Measurements from ENCODE around the gene SUPT5H.
"Not testable (repeated sequence)": the region's sequence is repeated elsewhere in the genome, so short reads cannot be mapped to it uniquely, and the experiment has no call there.

SUPT5H gene

DNA sequence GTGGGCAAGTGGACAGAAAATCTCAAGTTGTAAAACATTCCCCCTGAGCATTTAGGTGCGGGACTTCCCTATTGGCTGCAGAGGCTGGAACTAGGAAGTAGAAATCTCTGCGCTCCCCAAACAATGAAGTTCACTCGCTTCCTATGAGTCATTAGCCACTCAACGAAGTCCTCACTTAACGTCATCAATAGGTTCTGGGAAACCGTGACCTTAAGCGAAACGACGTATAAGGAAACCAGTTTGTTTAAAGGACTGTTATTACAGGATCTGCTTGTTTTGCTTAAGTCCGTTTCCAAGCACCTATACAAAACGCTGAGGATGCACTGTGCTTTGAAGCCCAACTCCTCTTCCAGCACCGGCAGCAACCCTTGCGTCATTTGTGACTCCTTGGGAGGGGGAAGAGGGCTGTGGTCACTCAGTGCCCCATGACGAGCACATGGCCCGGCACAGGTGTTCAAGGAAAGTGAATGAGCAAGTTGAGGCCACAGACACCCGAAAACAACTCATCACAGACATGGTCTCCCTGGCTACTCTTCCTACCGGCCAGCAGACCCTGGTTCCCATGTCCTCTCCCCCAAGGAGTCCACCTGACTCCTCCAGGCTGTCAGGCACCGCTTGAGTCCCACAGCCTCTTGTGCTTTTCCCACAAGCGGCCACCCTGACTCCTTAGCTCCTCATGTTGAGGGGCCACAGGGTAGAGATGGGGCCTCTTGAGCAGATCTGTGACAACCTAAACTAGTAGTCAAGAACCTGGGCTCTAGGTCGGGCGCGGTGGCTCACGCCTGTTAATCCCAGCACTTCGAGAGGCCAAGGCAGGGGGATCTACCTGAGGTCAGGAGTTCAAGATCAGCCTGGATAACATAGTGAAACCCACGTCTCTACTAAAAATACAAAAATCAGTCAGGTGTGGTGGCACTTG, 14.4 kb upstream of the SUPT5H start:
- H3K4me3 Mint-ChIP-seq = peak overlapping the region; percentile 63
- peaks cover 53% of the 10 kb centered on the region for H3K4me1 Mint-ChIP-seq
- H3K36me3 Mint-ChIP-seq = peaks cover 60% of the 10 kb centered on the region
- ATAC-seq (peak; percentile 85), DNase-seq (ENCODE audit: low spot score in 2 of 2) (peak in 1 of 2 donors; percentile 89)
- no peaks in the 10 kb centered on the region for H3K9me3 Mint-ChIP-seq
- H3K27ac Mint-ChIP-seq = peak overlapping the region; percentile 97

DNA sequence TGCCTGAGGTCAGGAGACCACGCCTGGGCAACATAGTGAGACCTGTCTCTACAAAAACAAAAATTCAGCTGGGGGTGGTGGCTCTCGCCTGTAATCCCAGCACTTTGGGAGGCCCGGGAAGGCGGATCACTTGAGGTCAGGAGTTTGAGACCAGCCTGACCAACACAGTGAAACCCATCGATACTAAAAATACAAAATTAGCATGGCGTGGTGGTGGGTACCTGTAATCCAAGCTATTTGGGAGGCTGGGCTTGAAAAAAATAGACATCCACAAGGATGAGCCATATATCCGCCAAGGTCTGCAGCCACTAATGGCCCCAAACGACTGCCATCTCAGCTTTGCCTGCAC, 12.7 kb upstream of the SUPT5H start:
- Mint-ChIP-seq H3K4me1 (peaks cover 59% of the 10 kb centered on the region), H3K36me3 (peaks cover 73% of the 10 kb centered on the region)

GRCh38 chr19:39433480-39434079, 11.8 kb upstream of the SUPT5H start:
- H3K9me3 Mint-ChIP-seq = no peaks in the 10 kb centered on the region
- H3K27ac Mint-ChIP-seq = peak overlapping the region; percentile 100
- ATAC-seq (no peak), DNase-seq (ENCODE audit: low spot score in 2 of 2) (no peak)
- H3K36me3 Mint-ChIP-seq = peaks cover 73% of the 10 kb centered on the region
- peak overlapping the region; percentile 100 for H3K4me3 Mint-ChIP-seq
- H3K4me1 Mint-ChIP-seq = peaks cover 59% of the 10 kb centered on the region

More for the DNA sequence above, 12.7 kb upstream of the SUPT5H start:
- Mint-ChIP-seq H3K4me3 (peak overlapping the region; percentile 28), H3K9me3 (no peaks in the 10 kb centered on the region), H3K27ac (peak overlapping the region; percentile 100)
- DNase-seq (ENCODE audit: low spot score in 2 of 2) (no peak), ATAC-seq (no peak)

- H3K4me3 Mint-ChIP-seq = peak overlapping the region; percentile 100
- DNase-seq (ENCODE audit: low spot score in 2 of 2) = no peak
- no peak for ATAC-seq
- peak overlapping the region; percentile 100 for H3K27ac Mint-ChIP-seq
- H3K36me3 Mint-ChIP-seq = peaks cover 76% of the 10 kb centered on the region
- peaks cover 59% of the 10 kb centered on the region for H3K4me1 Mint-ChIP-seq
- no peaks in the 10 kb centered on the region for H3K9me3 Mint-ChIP-seq
These were observed 11.0 kb upstream of the SUPT5H start for GRCh38 chr19:39434123-39435076.

GRCh38 chr19:39435499-39436349, 9.7 kb upstream of the SUPT5H start, which contains the start of gene RPS16:
Gene RPS16, minus strand, starts transcription at chr19:39435949. Its CDS starts 54 bp downstream, at chr19:39435895.
- H3K36me3 Mint-ChIP-seq = peaks cover 70% of the 10 kb centered on the region
- DNase-seq (ENCODE audit: low spot score in 2 of 2) = peak; percentile 98 to 100
- ATAC-seq = peak; percentile 92
- peaks cover 52% of the 10 kb centered on the region for H3K4me1 Mint-ChIP-seq
- H3K9me3 Mint-ChIP-seq = no peaks in the 10 kb centered on the region
- H3K4me3 Mint-ChIP-seq = peak within 1 kb of the TSS; percentile 100
- H3K27ac Mint-ChIP-seq = peak within 1 kb of the TSS; percentile 100

DNA sequence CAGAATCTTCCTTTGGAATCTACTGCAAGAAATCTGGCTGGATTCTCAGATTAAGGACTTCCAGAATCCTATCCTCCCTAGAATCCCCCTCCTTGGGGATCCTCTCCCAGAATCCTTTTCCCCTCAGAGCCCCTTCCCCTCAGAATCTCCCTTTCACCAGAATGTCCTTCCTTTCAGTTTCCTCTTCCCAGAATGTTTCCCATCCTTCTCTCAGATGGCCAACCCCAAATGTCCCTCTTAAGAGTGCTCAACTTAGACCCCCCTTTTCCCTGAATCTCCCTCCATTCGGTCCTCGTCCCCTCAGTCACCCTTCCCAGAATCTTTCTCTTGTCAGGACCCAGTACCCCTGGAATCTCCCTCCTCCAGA, 9.0 kb upstream of the SUPT5H start:
- Mint-ChIP-seq H3K4me1 (peaks cover 46% of the 10 kb centered on the region), H3K27ac (peak overlapping the region; percentile 100), H3K4me3 (peak overlapping the region; percentile 100), H3K36me3 (peaks cover 64% of the 10 kb centered on the region), H3K9me3 (no peaks in the 10 kb centered on the region)
- ATAC-seq (no peak), DNase-seq (ENCODE audit: low spot score in 2 of 2) (no peak)

- peaks cover 43% of the 10 kb centered on the region for H3K36me3 Mint-ChIP-seq
These were observed 7.0 kb upstream of the SUPT5H start for GRCh38 chr19:39438270-39438934.

GRCh38 chr19:39444598-39445195, 685 bp upstream of the SUPT5H start:
- DNase-seq (ENCODE audit: low spot score in 2 of 2) = no peak
- peaks cover 45% of the 10 kb centered on the region for H3K4me1 Mint-ChIP-seq
- peaks cover 57% of the 10 kb centered on the region for H3K36me3 Mint-ChIP-seq
- no peaks in the 10 kb centered on the region for H3K9me3 Mint-ChIP-seq
- peak overlapping the region; percentile 99 for H3K27ac Mint-ChIP-seq
- H3K4me3 Mint-ChIP-seq = peak overlapping the region; percentile 94
- ATAC-seq = no peak

More at GRCh38 chr19:39438270-39438934, 7.0 kb upstream of the SUPT5H start:
- no peak overlapping the region for H3K27ac Mint-ChIP-seq
- no peak for ATAC-seq
- no peak for DNase-seq (ENCODE audit: low spot score in 2 of 2)
- no peaks in the 10 kb centered on the region for H3K9me3 Mint-ChIP-seq
- peaks cover 33% of the 10 kb centered on the region for H3K4me1 Mint-ChIP-seq
- H3K4me3 Mint-ChIP-seq = no peak overlapping the region

- H3K4me1 Mint-ChIP-seq = peaks cover 58% of the 10 kb centered on the region
- H3K27ac Mint-ChIP-seq = peak overlapping the region; percentile 99
- H3K4me3 Mint-ChIP-seq = peak overlapping the region; percentile 94
- ATAC-seq = no peak
- no peak for DNase-seq (ENCODE audit: low spot score in 2 of 2)
- no peaks in the 10 kb centered on the region for H3K9me3 Mint-ChIP-seq
- peaks cover 76% of the 10 kb centered on the region for H3K36me3 Mint-ChIP-seq
These were observed 1.1 kb downstream of the SUPT5H start for GRCh38 chr19:39446365-39447084.

DNA sequence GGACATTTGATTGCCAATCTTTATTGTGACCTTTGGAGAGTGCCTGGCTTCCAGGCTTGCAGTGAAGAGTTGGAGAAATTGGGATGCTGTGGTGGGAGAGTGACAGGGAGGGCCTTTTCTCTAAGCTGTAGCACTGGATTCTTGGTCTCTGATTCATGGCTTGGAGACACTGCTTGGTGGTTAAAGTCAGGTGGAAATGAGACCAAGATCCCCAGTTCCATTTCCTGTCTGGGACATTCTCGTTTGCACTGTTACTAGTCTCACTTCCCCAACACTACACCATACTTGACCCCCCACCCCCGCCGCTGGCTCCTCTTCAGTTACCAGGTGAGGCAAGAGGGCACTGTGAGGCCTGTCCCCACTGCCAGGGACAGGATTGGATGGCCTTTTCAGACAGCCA, 2.9 kb downstream of the SUPT5H start:
- peak overlapping the region; percentile 94 for H3K4me3 Mint-ChIP-seq
- no peaks in the 10 kb centered on the region for H3K9me3 Mint-ChIP-seq
- ATAC-seq (no peak), DNase-seq (ENCODE audit: low spot score in 2 of 2) (no peak)
- H3K4me1 Mint-ChIP-seq = peaks cover 76% of the 10 kb centered on the region
- peak overlapping the region; percentile 99 for H3K27ac Mint-ChIP-seq
- peaks cover 93% of the 10 kb centered on the region for H3K36me3 Mint-ChIP-seq

DNA sequence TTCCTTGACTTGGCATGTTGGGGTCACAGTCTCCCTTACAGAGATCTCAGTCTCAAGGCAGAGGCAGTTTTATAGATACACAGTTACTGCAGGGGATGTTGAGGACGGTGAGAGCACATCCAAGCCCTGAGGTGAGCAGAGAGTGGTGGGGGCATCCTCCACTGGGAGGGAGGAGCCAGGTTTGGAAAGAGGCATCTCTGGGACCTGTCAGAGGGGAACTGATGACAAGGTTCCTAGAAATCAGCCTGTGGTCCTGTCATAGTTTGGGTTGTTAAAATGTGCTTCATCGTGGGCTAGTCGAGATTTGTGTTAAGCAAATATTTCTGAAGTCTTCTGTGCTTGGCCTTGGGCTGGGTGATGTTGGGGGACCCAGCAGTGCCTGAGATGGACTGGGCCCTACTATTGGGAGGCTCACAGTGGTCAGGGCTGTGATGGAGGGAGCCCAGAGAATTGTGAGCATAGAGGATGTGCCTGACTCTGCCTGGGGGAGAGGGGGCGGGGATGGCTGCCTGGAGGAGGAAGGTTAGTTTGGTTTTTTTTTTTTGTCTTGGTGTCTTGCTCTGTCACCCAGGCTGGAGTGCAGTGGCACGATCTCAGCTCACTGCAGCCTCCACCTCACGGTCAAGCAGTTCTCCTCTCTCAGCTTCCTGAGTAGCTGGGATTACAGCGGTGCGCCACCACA, 3.9 kb downstream of the SUPT5H start:
- peaks cover 100% of the 10 kb centered on the region for H3K36me3 Mint-ChIP-seq
- no peak for ATAC-seq
- peak overlapping the region; percentile 94 for H3K4me3 Mint-ChIP-seq
- DNase-seq (ENCODE audit: low spot score in 2 of 2) = no peak
- H3K27ac Mint-ChIP-seq = peak overlapping the region; percentile 99
- H3K4me1 Mint-ChIP-seq = peaks cover 78% of the 10 kb centered on the region
- no peaks in the 10 kb centered on the region for H3K9me3 Mint-ChIP-seq

DNA sequence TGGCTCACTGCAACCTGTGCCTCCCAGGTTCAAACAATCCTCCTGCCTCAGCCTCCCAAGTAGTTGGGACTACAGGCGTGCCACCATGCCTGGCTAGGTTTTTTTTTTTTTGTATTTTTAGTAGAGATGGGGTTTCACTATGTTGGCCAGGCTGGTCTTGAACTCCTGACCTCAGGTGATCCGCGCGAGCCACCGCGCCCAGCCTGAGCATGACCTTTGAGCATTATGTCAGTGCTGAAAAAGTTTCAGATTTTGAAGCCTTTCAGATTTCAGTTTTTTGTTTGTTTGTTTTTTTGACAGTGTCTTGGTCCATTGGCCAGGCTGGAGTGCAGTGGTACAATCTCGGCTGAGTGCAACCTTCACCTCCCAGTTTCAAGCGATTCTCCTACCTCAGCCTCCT, 5.9 kb downstream of the SUPT5H start:
- Mint-ChIP-seq H3K27ac (peak overlapping the region; percentile 80), H3K36me3 (peaks cover 100% of the 10 kb centered on the region), H3K4me1 (peaks cover 76% of the 10 kb centered on the region)
- H3K4me3 Mint-ChIP-seq; DNase-seq (ENCODE audit: low spot score in 2 of 2); ATAC-seq; H3K9me3 Mint-ChIP-seq: not testable (repeated sequence)
